K562 (cell line): Measurements from ENCODE around the gene AKT2. TPM values are rescaled to one million over a fixed set of nuclear protein-coding genes. Genes with fewer than 3 reads are reported as not detected.

ENCODE experiments used
- BRF1 ChIP-seq: IDR thresholded peaks from 3 replicates; pipeline ENCODE4 v1.6.1; 2011; ENCODE audit warnings: borderline replicate concordance, mild to moderate bottlenecking; ENCODE audit not compliant: insufficient read length; ENCODE audit errors: extremely low read depth
- ETV6 ChIP-seq, 3 experiments: fragments of 150-350 bp in 1 of 3; sonication (generic) in 1 of 3; formaldehyde crosslinking in 1 of 3; IDR thresholded peaks; 2 replicates each; pipeline versions ENCODE4 v1.6.1 to v1.8.0; 2014 to 2022; ENCODE audit warnings: borderline replicate concordance in 2 of 3, low read depth in 2 of 3, antibody characterized with exemption in 1 of 3, low read length in 1 of 3, mild to moderate bottlenecking in 1 of 3, missing genetic modification reagents in 1 of 3
- FOXP4 ChIP-seq: sonication (generic); formaldehyde crosslinking; IDR thresholded peaks from 2 replicates; pipeline ENCODE4 v1.8.0; 2022; ENCODE audit warnings: mild to moderate bottlenecking, missing genetic modification reagents, borderline replicate concordance
- HLTF ChIP-seq: fragments of 450-650 bp; IDR thresholded peaks from 2 replicates; pipeline ENCODE4 v1.6.1; 2016
- IFI16 ChIP-seq: fragments of 250-450 bp; sonication (Bioruptor Pico); IDR thresholded peaks from 2 replicates; pipeline ENCODE4 v2.1.2; 2022; ENCODE audit warnings: mild to moderate bottlenecking, inconsistent platforms
- MEF2A ChIP-seq: IDR thresholded peaks from 2 replicates; pipeline ENCODE4 v1.6.1; 2011; ENCODE audit warnings: low read depth, mild to moderate bottlenecking, low read length, moderate library complexity; ENCODE audit not compliant: control insufficient read depth
- MXD1 ChIP-seq: fragments of 250-450 bp; sonication (Bioruptor Pico); IDR thresholded peaks from 2 replicates; pipeline ENCODE4 v1.8.0; 2021; ENCODE audit warnings: borderline replicate concordance, mild to moderate bottlenecking, moderate library complexity; ENCODE audit not compliant: poor library complexity, severe bottlenecking
- NCOA4 ChIP-seq: fragments of 450-650 bp; IDR thresholded peaks from 2 replicates; pipeline ENCODE4 v1.6.1; 2018; ENCODE audit warnings: mild to moderate bottlenecking; ENCODE audit not compliant: partially characterized antibody
- PHB2 ChIP-seq: fragments of 450-650 bp; IDR thresholded peaks from 2 replicates; pipeline ENCODE4 v1.6.1; 2017; ENCODE audit warnings: low read depth
- STAT5A ChIP-seq: IDR thresholded peaks from 2 replicates; pipeline ENCODE4 v1.6.1; 2012; ENCODE audit warnings: low read length, inconsistent platforms, borderline replicate concordance
- TEAD2 ChIP-seq: fragments of 450-650 bp; IDR thresholded peaks from 2 replicates; pipeline ENCODE4 v1.6.1; 2016; ENCODE audit warnings: missing genetic modification characterization, control low read depth, missing compliant biosample characterization
- TRIM25 ChIP-seq: fragments of 450-650 bp; IDR thresholded peaks from 2 replicates; pipeline ENCODE4 v1.7.0; 2016; ENCODE audit warnings: borderline replicate concordance
- TSHZ1 ChIP-seq: fragments of 250-450 bp; sonication (Bioruptor Pico); IDR thresholded peaks from 2 replicates; pipeline ENCODE4 v1.4.0; 2020; ENCODE audit warnings: mild to moderate bottlenecking, moderate library complexity
- ZNF217 ChIP-seq: sonication (generic); formaldehyde crosslinking; IDR thresholded peaks from 2 replicates; pipeline ENCODE4 v1.8.0; 2022; ENCODE audit warnings: mild to moderate bottlenecking, missing genetic modification reagents
- ZNF431 ChIP-seq: sonication (generic); formaldehyde crosslinking; IDR thresholded peaks from 2 replicates; pipeline ENCODE4 v1.8.0; 2022; ENCODE audit warnings: mild to moderate bottlenecking, missing genetic modification reagents
- ZNF551 ChIP-seq: fragments of 250-450 bp; sonication (Bioruptor Pico); IDR thresholded peaks from 2 replicates; pipeline ENCODE4 v1.5.0; 2021; ENCODE audit warnings: mild to moderate bottlenecking, moderate library complexity
- ZNF764 ChIP-seq: fragments of 250-450 bp; sonication (Bioruptor Pico); IDR thresholded peaks from 2 replicates; pipeline ENCODE4 v1.4.0; 2020; ENCODE audit warnings: low read depth, mild to moderate bottlenecking, moderate library complexity
- polyA plus RNA-seq, 8 experiments: library from polyadenylated mRNA; depleted of rRNA in 4 of 8; stranded (reverse) in 5 of 8; unstranded in 3 of 8; fragments of >200 nt; fragmentation: Nextera tagmentation in 2 of 8; fragmentation: Illumina TruSeq in 1 of 8; extraction: Ambion mirVana in 2 of 8; extraction: Trizol in 1 of 8; gene quantifications; 2 replicates each; pipeline versions ENCODE4 v1.2.1 to v1.2.3, GENCODE V29; 2011 to 2014; ENCODE audit warnings: inconsistent platforms in 1 of 8, missing spikeins in 1 of 8
- total RNA-seq, 7 experiments: library from RNA; depleted of rRNA in 6 of 7; stranded (reverse); fragments of >200 nt in 6 of 7; fragmentation: Illumina TruSeq in 2 of 7; extraction: Trizol in 2 of 7; gene quantifications; 2 replicates each; pipeline versions ENCODE4 v1.2.1 to v1.2.3, GENCODE V29; 2011 to 2021; ENCODE audit warnings: low replicate concordance in 1 of 7
- TF ChIP-seq, protein P1 (sequence below): sonication (generic); formaldehyde crosslinking; IDR thresholded peaks from 2 replicates; pipeline ENCODE4 v1.8.0; 2022; ENCODE audit warnings: missing genetic modification reagents, mild to moderate bottlenecking, borderline replicate concordance

The AKT2 gene
- total and polyA plus RNA-seq, 9 of the 15 experiments (the other 6 are each of a cell fraction or from before 2014, with no cell fraction given), result 1.1 to 132 (median 67.7) TPM

DNA sequence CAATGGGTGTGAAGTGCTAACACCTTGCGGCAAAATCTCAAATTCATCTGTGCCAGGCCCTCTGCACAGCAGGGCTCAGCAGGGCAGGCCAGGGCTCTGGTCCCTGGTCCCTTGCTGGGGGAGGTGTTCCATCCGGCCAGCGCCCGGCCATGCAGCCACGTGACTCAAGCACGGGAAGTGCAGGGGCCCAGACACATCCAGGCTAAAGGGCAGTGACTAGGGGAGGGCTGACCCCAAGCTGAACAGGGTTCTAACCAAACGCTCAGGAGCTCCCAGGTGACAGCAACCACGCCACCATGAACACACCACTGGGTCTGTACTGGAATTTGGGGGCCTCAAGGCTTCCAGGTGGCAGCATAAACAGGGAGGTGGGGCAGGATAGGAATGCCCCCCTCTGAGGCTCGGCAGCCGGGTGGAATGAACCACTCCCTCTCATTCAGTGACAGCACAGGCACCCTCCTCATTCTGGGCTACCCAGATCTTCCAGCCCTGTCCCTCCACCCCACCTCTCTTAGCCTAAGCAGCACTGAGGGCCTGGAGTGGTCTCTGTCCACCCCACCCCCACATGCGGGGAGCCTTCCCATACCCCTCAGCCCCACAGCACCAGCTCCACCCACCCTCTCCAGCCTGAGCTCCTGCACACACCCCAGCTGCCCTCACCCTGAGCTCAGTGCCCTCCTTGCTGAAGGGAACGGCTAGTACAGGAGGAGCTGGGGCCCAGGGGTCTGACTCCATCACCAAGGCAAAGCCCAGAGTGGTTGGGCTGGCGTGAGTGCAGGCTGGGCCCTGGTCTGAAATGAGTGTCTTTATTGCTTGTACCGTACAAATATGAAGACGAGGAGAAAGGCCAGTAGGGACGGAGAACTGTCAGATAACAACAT is 53.4 kb downstream of the AKT2 start (continued):
- no peak for TF ChIP-seq FOXP4 (CRISPR knock-in tag)
- no peak for TF ChIP-seq PHB2
- TF ChIP-seq TRIM25, result no peak
- no peak for TF ChIP-seq TEAD2 (tag)
- TF ChIP-seq NCOA4, result no peak
- no peak for TF ChIP-seq ZNF431 (CRISPR knock-in tag)
- TF ChIP-seq ZNF217 (CRISPR knock-in tag), result no peak
- no peak for TF ChIP-seq MXD1 (CRISPR knock-in tag)
- no peak for TF ChIP-seq ETV6 (IDR thresholded peaks at IDR 0.05; ENCODE audit: borderline replicate concordance in 1 of 2, low read depth in 2 of 2, low read length in 1 of 2)
- no peak for TF ChIP-seq ETV6 (CRISPR knock-in tag; IDR thresholded peaks at IDR 0.05; ENCODE audit: borderline replicate concordance)
- TF ChIP-seq, protein P1, sequence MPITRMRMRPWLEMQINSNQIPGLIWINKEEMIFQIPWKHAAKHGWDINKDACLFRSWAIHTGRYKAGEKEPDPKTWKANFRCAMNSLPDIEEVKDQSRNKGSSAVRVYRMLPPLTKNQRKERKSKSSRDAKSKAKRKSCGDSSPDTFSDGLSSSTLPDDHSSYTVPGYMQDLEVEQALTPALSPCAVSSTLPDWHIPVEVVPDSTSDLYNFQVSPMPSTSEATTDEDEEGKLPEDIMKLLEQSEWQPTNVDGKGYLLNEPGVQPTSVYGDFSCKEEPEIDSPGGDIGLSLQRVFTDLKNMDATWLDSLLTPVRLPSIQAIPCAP, result no peak
- no peak for TF ChIP-seq BRF1
- TF ChIP-seq ZNF764, result no peak
- TF ChIP-seq TSHZ1, result no peak
- no peak for TF ChIP-seq MEF2A
- TF ChIP-seq ZNF551 (CRISPR knock-in tag), result no peak
- TF ChIP-seq HLTF, result no peak
- TF ChIP-seq IFI16, result no peak
- no peak for TF ChIP-seq STAT5A
